OCI-LY7 (cell line): ENCODE measurements around the gene SYDE2. TPM values are rescaled to one million over a fixed set of nuclear protein-coding genes. Genes with fewer than 3 reads are reported as not detected.

Experiments used
- BruUV-seq: library from RNA; stranded (reverse); fragments of 400-500 nt; replicated peaks from 2 replicates; lab custom pipeline; 2021; lab: Mats Ljungman, UMichigan
- CTCF ChIA-PET: fragments of 300-600 bp; sonication (Branson Sonifier 250); formaldehyde crosslinking; loops from one replicate; lab custom pipeline; 2022; ENCODE audit warnings: antibody characterized with exemption; ENCODE audit not compliant: unreplicated experiment; lab: Charles Lee
- POLR2A ChIA-PET: fragments of 300-600 bp; sonication (Branson Sonifier 250); formaldehyde crosslinking; loops from one replicate; lab custom pipeline; 2022; ENCODE audit warnings: antibody characterized with exemption; lab: Charles Lee
- DNase-seq: peaks from one replicate; pipeline ENCODE4 v3.0.0-alpha.2; 2015; ENCODE audit warnings: low spot score
- H2AFZ ChIP-seq: fragments of 200-600 bp; sonication (generic), shearing (Covaris generic); 2 replicates; pipeline ENCODE4 v1.6.1; 2014; ENCODE audit warnings: mild to moderate bottlenecking, antibody characterized with exemption, low read length, moderate library complexity
- H3K27ac ChIP-seq: fragments of 200-600 bp; sonication (generic); 2 replicates; pipeline ENCODE4 v1.5.1; 2014; ENCODE audit warnings: mixed run types, low read depth, mild to moderate bottlenecking, moderate library complexity, low read length, inconsistent platforms; ENCODE audit not compliant: poor library complexity, severe bottlenecking
- H3K36me3 ChIP-seq: fragments of 200-600 bp; sonication (generic); 2 replicates; pipeline ENCODE4 v1.6.1; 2014; ENCODE audit warnings: mild to moderate bottlenecking, antibody characterized with exemption, low read length, moderate library complexity, mixed read lengths; ENCODE audit not compliant: insufficient read depth
- H3K4me1 ChIP-seq: fragments of 200-600 bp; sonication (generic); 2 replicates; pipeline ENCODE4 v1.5.1; 2014; ENCODE audit warnings: mild to moderate bottlenecking, low read length; ENCODE audit not compliant: insufficient read depth, poor library complexity, severe bottlenecking
- H3K4me2 ChIP-seq: fragments of 200-600 bp; sonication (generic); 2 replicates; pipeline ENCODE4 v1.6.1; 2014; ENCODE audit warnings: mild to moderate bottlenecking, low read length
- H3K4me3 ChIP-seq: fragments of 200-600 bp; sonication (generic); 2 replicates; pipeline ENCODE4 v1.5.1; 2014; ENCODE audit warnings: mild to moderate bottlenecking, low read depth, low read length; ENCODE audit not compliant: poor library complexity, severe bottlenecking
- H3K79me2 ChIP-seq: fragments of 200-600 bp; sonication (generic); 2 replicates; pipeline ENCODE4 v1.6.1; 2016; ENCODE audit warnings: low read depth, mild to moderate bottlenecking, low read length, moderate library complexity, mixed read lengths; ENCODE audit not compliant: insufficient read depth
- H3K9me2 ChIP-seq: fragments of 200-600 bp; sonication (generic); 2 replicates; pipeline ENCODE4 v1.6.1; 2016; ENCODE audit warnings: mild to moderate bottlenecking, low read length, mixed read lengths; ENCODE audit not compliant: insufficient read depth
- H3K9me3 ChIP-seq: fragments of 200-600 bp; sonication (generic); 2 replicates; pipeline ENCODE4 v1.6.1; 2014; ENCODE audit warnings: mild to moderate bottlenecking, mixed run types, low read length, mixed read lengths
- H4K20me1 ChIP-seq: fragments of 200-600 bp; sonication (generic); 2 replicates; pipeline ENCODE4 v1.6.1; 2014; ENCODE audit warnings: mild to moderate bottlenecking, antibody characterized with exemption, low read length, moderate library complexity, mixed read lengths; ENCODE audit not compliant: insufficient read depth
- CTCF ChIP-seq: fragments of 200-600 bp; sonication (generic); conservative IDR thresholded peaks from 2 replicates; pipeline ENCODE4 v1.5.1; 2014; ENCODE audit warnings: mild to moderate bottlenecking, antibody characterized with exemption, low read length, moderate library complexity, mixed read lengths
- EZH2phosphoT487 ChIP-seq: fragments of 200-600 bp; sonication (generic); IDR thresholded peaks from 2 replicates; pipeline ENCODE4 v1.6.1; 2018; ENCODE audit warnings: low read depth, borderline replicate concordance, mild to moderate bottlenecking, mixed run types, antibody characterized with exemption, low read length, moderate library complexity, mixed read lengths
- intact Hi-C: fragments of 100-400 bp; cut with micrococcal nuclease; formaldehyde crosslinking; loops from one replicate; pipeline ENCODE4 v1.10.0; 2022; ENCODE audit not compliant: unreplicated experiment
- total RNA-seq, 2 experiments: library from RNA; depleted of rRNA in 1 of 2; stranded (reverse); fragments of >200 nt in 1 of 2; shearing (Covaris generic) in 1 of 2; gene quantifications; 2 replicates each; pipeline ENCODE4 v1.2.3, GENCODE V29; 2014 to 2022

SYDE2 gene
- total RNA-seq, 2 experiments from 2014 or later = not detected

- no peaks in the 10 kb centered on the region for H3K9me2 ChIP-seq
- no peaks in the 10 kb centered on the region for H3K79me2 ChIP-seq
- H3K4me2 ChIP-seq = no peak overlapping the region
- no TSS peak for BruUV-seq
- H3K27ac ChIP-seq = no peak overlapping the region
- DNase-seq = no peak
- POLR2A ChIA-PET = no interaction called here
- H4K20me1 ChIP-seq = no peaks in the 10 kb centered on the region
- H3K36me3 ChIP-seq = no peaks in the 10 kb centered on the region
- H3K4me3 ChIP-seq = no peak overlapping the region
- TF ChIP-seq EZH2phosphoT487 (no peak), CTCF (no peak)
- no peaks in the 10 kb centered on the region for H3K4me1 ChIP-seq
- H2AFZ ChIP-seq = no peak overlapping the region
- CTCF ChIA-PET = no interaction called here
- intact Hi-C loops = no loop called here
- no peaks in the 10 kb centered on the region for H3K9me3 ChIP-seq
Measured at GRCh38 chr1:85184245-85184644, 16.6 kb downstream of the SYDE2 start.

- Histone ChIP-seq H4K20me1 (no peaks in the 10 kb centered on the region), H2AFZ (no peak overlapping the region), H3K36me3 (no peaks in the 10 kb centered on the region), H3K4me2 (no peak overlapping the region), H3K9me2 (no peaks in the 10 kb centered on the region), H3K79me2 (no peaks in the 10 kb centered on the region), H3K4me3 (no peak overlapping the region), H3K27ac (no peak overlapping the region), H3K9me3 (no peaks in the 10 kb centered on the region), H3K4me1 (no peaks in the 10 kb centered on the region)
- no TSS peak for BruUV-seq
- intact Hi-C loops = no loop called here
- ChIA-PET CTCF (no interaction called here), POLR2A (interaction anchor here (0.6 kb wide), 1 partner anchor 31 kb away, joined by 3 read pairs; no protein-coding TSS in a partner anchor)
- no peak for TF ChIP-seq EZH2phosphoT487
- no peak for TF ChIP-seq CTCF
- no peak for DNase-seq
Measured at GRCh38 chr1:85182700-85183099, 18.1 kb downstream of the SYDE2 start.

- CTCF ChIA-PET = no interaction called here
Measured at GRCh38 chr1:85180869-85181268, 19.9 kb downstream of the SYDE2 start.

More at GRCh38 chr1:85180869-85181268, 19.9 kb downstream of the SYDE2 start:
- H3K4me3 ChIP-seq = no peak overlapping the region
- POLR2A ChIA-PET = interaction anchor here (0.6 to 0.7 kb wide), 4 partner anchors 15 to 429 kb away, joined by 3 read pairs; no protein-coding TSS in a partner anchor
- no peaks in the 10 kb centered on the region for H3K36me3 ChIP-seq
- no peak for TF ChIP-seq EZH2phosphoT487
- no peaks in the 10 kb centered on the region for H4K20me1 ChIP-seq
- H3K9me2 ChIP-seq = no peaks in the 10 kb centered on the region
- H3K4me2 ChIP-seq = no peak overlapping the region
- no peak overlapping the region for H3K27ac ChIP-seq
- no peaks in the 10 kb centered on the region for H3K9me3 ChIP-seq
- H3K4me1 ChIP-seq = no peaks in the 10 kb centered on the region
- H3K79me2 ChIP-seq = no peaks in the 10 kb centered on the region
- H2AFZ ChIP-seq = no peak overlapping the region
- DNase-seq = no peak
- intact Hi-C loops = no loop called here
- no TSS peak for BruUV-seq
